HG03571 (cell line): ENCODE results near the gene SCNN1B.
"Not testable (repeated sequence)": the region's sequence is repeated elsewhere in the genome, so short reads cannot be mapped to it uniquely, and the experiment has no call there.

Source experiments
- ATAC-seq: cut with Tn5 transposase; IDR thresholded peaks from one replicate; pipeline ENCODE4 v1.9.1; 2021; ENCODE audit not compliant: unreplicated experiment

The SCNN1B gene, protein sequence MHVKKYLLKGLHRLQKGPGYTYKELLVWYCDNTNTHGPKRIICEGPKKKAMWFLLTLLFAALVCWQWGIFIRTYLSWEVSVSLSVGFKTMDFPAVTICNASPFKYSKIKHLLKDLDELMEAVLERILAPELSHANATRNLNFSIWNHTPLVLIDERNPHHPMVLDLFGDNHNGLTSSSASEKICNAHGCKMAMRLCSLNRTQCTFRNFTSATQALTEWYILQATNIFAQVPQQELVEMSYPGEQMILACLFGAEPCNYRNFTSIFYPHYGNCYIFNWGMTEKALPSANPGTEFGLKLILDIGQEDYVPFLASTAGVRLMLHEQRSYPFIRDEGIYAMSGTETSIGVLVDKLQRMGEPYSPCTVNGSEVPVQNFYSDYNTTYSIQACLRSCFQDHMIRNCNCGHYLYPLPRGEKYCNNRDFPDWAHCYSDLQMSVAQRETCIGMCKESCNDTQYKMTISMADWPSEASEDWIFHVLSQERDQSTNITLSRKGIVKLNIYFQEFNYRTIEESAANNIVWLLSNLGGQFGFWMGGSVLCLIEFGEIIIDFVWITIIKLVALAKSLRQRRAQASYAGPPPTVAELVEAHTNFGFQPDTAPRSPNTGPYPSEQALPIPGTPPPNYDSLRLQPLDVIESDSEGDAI

DNA sequence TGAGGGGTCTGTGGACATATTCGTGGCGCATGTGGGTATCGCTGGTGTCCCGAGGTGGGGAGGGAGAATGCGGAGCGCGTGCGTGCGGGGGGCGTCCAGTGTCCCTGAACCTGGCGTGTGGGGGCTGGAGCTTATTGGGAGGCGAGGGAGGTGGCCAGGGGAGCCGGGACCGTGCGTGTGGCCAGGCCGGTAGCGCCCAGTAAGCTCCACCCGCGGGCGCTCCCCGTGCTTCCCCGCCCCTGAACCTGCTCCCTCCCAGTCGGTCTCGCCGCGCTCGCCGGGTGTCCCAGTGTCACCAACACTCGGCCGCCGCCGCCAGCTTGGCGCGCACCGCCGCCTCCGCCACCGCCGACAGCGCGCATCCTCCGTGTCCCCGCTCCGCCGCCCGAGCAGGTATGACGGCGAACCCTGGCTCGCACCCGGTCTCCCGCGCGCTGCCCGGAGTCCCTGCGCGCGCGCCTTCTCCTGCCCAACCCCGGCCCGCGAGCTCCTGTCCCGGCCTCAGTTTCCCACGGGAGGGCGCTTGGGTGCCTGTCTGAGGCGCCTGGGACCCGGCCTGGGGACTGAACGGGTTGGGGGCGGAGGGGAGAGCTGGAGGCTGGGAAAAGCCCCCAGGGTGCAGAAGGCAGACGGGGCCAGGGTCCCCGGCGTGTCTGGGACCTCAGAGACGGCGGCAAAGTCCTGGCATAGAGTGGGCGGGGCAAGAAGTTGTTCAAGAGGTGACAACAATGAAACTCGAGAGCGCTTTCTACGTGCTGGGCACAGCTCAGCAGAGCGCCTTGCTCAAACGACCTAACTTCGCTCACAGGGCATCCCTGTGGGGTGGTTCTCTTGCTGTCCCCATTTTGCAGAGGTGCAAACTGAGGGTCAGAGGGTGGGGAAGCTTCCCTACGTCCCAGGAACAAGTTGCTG lies at the start of gene SCNN1B:
Gene SCNN1B, plus strand, starts transcription at position 258 of the 912 bp plus-strand sequence. CDS start 46,298 bp downstream, outside the sequence.
- no peak for ATAC-seq

GRCh38 chr16:23252310-23252709 lies 49.8 kb upstream of the SCNN1B start:
- ATAC-seq: no peak

DNA sequence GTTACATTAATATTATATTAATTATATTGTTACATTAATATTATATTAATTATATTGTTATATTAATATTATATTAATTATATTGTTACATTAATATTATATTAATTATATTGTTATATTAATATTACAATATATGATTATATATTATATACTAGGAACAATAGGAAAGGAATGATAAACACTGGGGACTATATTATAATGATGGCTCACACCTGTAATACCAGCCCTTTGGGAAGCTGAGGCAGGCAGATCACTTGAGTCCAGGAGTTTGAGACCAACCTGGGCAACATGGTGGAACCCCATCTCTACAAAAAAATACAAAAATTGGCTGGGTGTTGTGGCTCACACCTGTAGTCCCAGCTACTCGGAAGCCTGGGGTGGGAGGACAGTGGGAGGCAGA lies 48.5 kb upstream of the SCNN1B start:
- not testable (repeated sequence) for ATAC-seq

GRCh38 chr16:23254338-23254737 lies 47.8 kb upstream of the SCNN1B start:
- ATAC-seq: no peak

- no peak for ATAC-seq
Measured at GRCh38 chr16:23255000-23255399, 47.1 kb upstream of the SCNN1B start.

GRCh38 chr16:23256440-23256839 lies 45.7 kb upstream of the SCNN1B start:
- no peak for ATAC-seq

- ATAC-seq: no peak
Measured at GRCh38 chr16:23257682-23258081, 44.4 kb upstream of the SCNN1B start.

DNA sequence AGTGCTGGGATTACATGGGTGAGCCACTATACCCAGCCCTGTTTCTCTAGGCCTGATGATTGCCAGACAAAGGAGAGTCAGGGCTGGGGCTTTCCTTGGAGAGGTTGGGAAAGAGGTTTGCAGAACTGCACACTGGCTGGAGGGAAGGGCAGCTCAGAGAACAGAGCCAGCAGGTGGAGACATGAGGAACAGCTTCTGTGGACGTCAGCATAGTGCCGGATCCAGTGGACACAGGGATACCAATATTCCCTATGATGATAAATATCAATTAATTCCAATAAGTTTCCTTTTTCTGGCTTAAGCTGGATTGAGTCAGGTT lies 43.2 kb upstream of the SCNN1B start:
- no peak for ATAC-seq

GRCh38 chr16:23267647-23268046 lies 34.5 kb upstream of the SCNN1B start:
- ATAC-seq: no peak

DNA sequence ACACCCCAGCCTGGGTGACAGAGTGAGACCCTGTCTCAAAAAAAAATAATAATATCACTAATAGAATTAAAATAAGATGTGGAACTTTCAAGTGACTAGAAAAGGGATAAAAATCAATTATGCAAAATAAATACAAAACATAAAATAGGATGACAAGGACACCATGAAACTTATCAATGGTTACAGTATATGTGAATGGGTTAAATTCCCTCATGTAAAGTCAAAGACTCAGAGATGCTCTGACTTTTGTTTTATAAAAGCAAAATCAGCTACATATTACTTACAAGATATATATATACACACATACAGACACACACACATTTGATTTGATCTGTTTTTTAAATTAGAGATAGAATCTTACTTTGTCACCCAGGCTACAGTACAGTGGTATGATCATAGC lies 33.5 kb upstream of the SCNN1B start:
- ATAC-seq: no peak

GRCh38 chr16:23269248-23269953 lies 32.7 kb upstream of the SCNN1B start:
- ATAC-seq: no peak

DNA sequence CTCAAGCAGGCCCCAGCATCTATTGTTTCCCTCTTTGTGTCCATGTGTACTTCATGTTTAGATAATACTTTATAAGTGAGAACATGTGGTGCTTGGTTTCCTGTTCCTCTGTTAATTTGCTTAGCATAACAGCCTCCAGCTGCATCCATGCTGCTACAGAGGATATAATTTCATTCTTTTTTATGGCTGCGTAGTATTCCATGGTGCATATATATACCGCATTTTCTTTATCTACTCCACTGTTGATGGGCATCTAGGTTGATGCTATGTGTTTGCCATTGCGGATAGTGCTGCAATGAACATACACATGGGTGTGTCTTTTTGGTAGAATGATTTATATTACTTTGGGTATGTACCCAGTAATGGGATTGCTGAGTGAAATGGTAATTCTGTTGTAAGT lies 31.4 kb upstream of the SCNN1B start:
- ATAC-seq: no peak

DNA sequence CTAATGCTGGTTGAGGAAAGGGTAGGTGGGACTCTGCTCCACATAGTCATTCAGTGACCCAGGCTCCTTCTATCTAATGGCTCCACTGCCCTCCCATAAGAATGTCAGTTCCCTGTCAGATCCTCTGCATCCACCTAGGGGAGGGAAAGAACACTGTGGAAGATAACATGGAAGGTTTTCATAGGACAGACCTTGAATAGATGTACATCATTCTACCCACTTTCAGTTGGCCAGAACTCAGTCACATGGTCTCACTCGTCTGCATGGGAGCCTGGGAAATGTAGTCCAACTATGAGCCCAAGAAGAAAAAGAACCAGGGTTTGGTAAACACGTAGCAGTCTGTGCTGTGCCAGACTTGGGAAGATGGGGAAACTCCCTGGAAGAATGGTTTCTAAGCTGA lies 27.1 kb upstream of the SCNN1B start:
- no peak for ATAC-seq

DNA sequence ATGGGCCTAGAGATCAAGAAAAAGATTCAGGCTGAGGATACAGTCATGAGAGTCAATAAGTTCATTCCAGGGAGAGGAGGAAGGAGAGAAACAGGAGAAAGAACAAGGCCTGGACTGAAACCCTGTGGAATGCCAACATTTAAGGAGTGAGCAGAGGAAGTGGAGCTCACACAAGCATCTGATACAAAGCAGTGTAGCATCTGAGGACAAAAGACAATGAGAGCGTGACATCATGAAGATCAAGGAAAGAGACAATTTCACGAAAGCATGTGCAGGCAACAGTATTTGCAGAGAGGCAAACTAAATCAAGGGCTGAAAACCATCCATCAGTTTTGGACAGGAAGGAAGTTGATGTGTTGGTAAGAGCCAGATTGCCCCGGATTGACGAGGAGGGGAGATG lies 25.3 kb upstream of the SCNN1B start:
- no peak for ATAC-seq

- ATAC-seq: no peak
Measured at GRCh38 chr16:23278031-23278430, 24.1 kb upstream of the SCNN1B start.

DNA sequence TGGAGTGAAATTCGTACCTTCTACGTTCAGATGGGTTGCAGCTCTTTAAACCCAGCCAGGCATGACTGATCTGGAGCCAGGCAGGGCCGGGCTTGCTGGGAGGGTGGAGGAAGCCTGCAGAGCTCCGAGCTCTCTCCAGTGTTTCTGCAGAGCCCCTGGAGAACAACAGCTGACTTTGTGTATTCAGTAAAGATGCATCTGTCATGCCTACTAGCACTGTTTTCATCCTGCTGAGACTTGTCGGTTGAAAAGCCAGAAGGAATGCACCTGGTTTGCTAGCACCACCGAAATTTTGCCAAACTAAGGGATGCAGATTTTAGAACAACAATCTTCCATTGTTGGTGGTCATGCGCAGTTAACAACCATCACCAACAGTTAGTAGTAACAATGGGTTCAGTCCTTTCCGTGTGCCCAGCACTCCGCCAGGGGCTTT lies 22.4 kb upstream of the SCNN1B start:
- ATAC-seq: no peak

DNA sequence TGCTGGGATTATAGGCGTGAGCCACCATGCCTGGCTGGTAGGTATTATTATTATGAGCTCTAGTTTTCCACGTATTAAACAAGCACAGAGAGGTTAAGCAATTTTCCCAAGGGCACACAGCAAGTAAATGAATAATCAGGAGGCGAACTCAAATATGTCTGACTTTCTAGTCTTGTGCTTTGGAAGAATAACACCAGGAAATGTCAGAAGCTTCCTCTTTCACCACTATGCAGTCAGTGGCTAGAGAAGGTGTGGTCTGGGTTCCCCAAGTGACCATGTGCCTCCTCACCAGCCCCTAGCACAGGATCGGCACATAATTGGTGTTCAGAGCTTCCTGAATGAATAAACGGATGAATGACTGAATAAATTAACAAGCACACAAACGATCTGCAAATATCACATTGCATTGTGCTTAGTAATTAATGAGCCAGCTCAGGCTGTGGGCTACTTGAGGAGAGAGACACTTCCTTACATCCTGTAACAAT lies 21.6 kb upstream of the SCNN1B start:
- ATAC-seq: no peak

GRCh38 chr16:23282568-23282967 lies 19.5 kb upstream of the SCNN1B start:
- no peak for ATAC-seq

- no peak for ATAC-seq
Measured at GRCh38 chr16:23283571-23283970, 18.5 kb upstream of the SCNN1B start.

- ATAC-seq: no peak
Measured at GRCh38 chr16:23284584-23284983, 17.5 kb upstream of the SCNN1B start.

DNA sequence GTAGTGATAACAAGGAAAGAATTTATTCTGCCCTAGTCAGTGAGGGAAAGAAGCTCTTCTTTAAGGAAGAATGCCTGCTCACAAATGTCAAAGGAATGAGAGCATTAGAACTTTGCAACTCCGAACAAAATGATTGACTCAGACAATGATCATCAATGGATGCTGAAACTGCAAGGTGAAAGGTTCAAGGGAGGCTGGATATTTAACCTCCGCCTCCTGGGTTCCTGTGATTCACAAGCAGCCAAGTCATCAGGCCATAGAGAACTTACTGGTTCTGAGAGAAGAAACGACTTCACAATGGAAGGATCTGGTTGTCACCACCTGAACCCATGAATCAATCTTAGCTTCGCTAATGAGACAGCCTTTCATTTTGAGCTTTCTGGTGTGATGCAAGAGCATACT lies 16.0 kb upstream of the SCNN1B start:
- ATAC-seq: no peak
